ENCODE results near the gene PPA2.
"Not testable (repeated sequence)": the region's sequence is repeated elsewhere in the genome, so short reads cannot be mapped to it uniquely, and the experiment has no call there.

Gene PPA2

DNA sequence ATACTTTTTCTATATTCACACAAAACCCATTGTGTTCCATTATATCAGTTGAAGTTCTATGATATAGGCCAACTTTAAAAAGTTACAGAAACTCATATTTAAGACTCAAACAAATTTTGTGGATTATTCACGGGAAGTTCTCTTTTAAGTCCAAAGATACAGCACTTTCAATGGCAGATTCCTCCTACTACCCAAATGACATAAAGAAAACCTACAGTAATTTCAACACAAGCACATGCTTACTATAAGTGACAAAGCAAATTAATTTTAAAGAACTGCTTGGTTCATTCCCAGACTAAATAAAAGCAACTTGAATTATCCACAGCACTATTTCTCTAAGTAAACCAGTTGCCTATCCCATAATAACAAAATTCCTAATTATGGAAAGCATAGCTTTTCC is 4.1 kb downstream of the PPA2 start:
- TF ChIP-seq, protein P1, sequence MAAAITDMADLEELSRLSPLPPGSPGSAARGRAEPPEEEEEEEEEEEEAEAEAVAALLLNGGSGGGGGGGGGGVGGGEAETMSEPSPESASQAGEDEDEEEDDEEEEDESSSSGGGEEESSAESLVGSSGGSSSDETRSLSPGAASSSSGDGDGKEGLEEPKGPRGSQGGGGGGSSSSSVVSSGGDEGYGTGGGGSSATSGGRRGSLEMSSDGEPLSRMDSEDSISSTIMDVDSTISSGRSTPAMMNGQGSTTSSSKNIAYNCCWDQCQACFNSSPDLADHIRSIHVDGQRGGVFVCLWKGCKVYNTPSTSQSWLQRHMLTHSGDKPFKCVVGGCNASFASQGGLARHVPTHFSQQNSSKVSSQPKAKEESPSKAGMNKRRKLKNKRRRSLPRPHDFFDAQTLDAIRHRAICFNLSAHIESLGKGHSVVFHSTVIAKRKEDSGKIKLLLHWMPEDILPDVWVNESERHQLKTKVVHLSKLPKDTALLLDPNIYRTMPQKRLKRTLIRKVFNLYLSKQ (tag by site-specific recombination; IDR thresholded peaks at IDR 0.05; ENCODE audit: borderline replicate concordance): no peak
- TF ChIP-seq, protein P2, sequence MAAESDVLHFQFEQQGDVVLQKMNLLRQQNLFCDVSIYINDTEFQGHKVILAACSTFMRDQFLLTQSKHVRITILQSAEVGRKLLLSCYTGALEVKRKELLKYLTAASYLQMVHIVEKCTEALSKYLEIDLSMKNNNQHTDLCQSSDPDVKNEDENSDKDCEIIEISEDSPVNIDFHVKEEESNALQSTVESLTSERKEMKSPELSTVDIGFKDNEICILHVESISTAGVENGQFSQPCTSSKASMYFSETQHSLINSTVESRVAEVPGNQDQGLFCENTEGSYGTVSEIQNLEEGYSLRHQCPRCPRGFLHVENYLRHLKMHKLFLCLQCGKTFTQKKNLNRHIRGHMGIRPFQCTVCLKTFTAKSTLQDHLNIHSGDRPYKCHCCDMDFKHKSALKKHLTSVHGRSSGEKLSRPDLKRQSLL (tag by site-specific recombination; IDR thresholded peaks at IDR 0.05): no peak
- TF ChIP-seq ZNF692 (tag by site-specific recombination; IDR thresholded peaks at IDR 0.05) (no peak), ZNF48 (tag by site-specific recombination; IDR thresholded peaks at IDR 0.05) (no peak), ZNF623 (tag by site-specific recombination; IDR thresholded peaks at IDR 0.05) (no peak), SCRT2 (tag by site-specific recombination; IDR thresholded peaks at IDR 0.05) (no peak), KLF7 (tag by site-specific recombination; IDR thresholded peaks at IDR 0.05; ENCODE audit: borderline replicate concordance) (no peak), ZNF341 (tag by site-specific recombination; IDR thresholded peaks at IDR 0.05; ENCODE audit: low read depth) (no peak)
- TF ChIP-seq, protein P3, sequence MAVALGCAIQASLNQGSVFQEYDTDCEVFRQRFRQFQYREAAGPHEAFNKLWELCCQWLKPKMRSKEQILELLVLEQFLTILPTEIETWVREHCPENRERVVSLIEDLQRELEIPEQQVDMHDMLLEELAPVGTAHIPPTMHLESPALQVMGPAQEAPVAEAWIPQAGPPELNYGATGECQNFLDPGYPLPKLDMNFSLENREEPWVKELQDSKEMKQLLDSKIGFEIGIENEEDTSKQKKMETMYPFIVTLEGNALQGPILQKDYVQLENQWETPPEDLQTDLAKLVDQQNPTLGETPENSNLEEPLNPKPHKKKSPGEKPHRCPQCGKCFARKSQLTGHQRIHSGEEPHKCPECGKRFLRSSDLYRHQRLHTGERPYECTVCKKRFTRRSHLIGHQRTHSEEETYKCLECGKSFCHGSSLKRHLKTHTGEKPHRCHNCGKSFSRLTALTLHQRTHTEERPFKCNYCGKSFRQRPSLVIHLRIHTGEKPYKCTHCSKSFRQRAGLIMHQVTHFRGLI (tag by site-specific recombination; IDR thresholded peaks at IDR 0.05): no peak
- TF ChIP-seq, protein P4, sequence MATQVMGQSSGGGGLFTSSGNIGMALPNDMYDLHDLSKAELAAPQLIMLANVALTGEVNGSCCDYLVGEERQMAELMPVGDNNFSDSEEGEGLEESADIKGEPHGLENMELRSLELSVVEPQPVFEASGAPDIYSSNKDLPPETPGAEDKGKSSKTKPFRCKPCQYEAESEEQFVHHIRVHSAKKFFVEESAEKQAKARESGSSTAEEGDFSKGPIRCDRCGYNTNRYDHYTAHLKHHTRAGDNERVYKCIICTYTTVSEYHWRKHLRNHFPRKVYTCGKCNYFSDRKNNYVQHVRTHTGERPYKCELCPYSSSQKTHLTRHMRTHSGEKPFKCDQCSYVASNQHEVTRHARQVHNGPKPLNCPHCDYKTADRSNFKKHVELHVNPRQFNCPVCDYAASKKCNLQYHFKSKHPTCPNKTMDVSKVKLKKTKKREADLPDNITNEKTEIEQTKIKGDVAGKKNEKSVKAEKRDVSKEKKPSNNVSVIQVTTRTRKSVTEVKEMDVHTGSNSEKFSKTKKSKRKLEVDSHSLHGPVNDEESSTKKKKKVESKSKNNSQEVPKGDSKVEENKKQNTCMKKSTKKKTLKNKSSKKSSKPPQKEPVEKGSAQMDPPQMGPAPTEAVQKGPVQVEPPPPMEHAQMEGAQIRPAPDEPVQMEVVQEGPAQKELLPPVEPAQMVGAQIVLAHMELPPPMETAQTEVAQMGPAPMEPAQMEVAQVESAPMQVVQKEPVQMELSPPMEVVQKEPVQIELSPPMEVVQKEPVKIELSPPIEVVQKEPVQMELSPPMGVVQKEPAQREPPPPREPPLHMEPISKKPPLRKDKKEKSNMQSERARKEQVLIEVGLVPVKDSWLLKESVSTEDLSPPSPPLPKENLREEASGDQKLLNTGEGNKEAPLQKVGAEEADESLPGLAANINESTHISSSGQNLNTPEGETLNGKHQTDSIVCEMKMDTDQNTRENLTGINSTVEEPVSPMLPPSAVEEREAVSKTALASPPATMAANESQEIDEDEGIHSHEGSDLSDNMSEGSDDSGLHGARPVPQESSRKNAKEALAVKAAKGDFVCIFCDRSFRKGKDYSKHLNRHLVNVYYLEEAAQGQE (tag by site-specific recombination; IDR thresholded peaks at IDR 0.05): no peak
- H3K4me1 ChIP-seq (ENCODE audit: control insufficient read depth, insufficient read depth, low read length): no peaks in the 10 kb centered on the region
- H3K36me3 ChIP-seq (ENCODE audit: control insufficient read depth in 2 of 2, insufficient read depth in 1 of 2, low read length in 2 of 2): peaks cover 0 to 11% of the 10 kb centered on the region in 2 experiments; a peak in 1 of 3 replicates
- no peak overlapping the region for H3K4me3 ChIP-seq (ENCODE audit: low read depth, low read length)
- no peak overlapping the region for H3K27ac ChIP-seq (ENCODE audit: extremely low read depth, low read depth, low read length)
- ChIA-PET POLR2A (no interaction called here), CTCF (interaction anchor here (0.6 kb wide), 1 partner anchor 87 kb away, joined by 3 read pairs; no protein-coding TSS in a partner anchor)
- H3K9me3 ChIP-seq (ENCODE audit: control insufficient read depth, insufficient read depth, low read depth, low read length): no peaks in the 10 kb centered on the region

GRCh38 chr4:105466580-105466979 is 7.3 kb downstream of the PPA2 start:
- peaks cover 0 to 11% of the 10 kb centered on the region in 2 experiments; a peak in 1 of 3 replicates for H3K36me3 ChIP-seq (ENCODE audit: control insufficient read depth in 2 of 2, insufficient read depth in 1 of 2, low read length in 2 of 2)
- no peak overlapping the region for H3K4me3 ChIP-seq (ENCODE audit: low read depth, low read length)
- CTCF ChIA-PET: no interaction called here
- TF ChIP-seq, protein P4 (tag by site-specific recombination; IDR thresholded peaks at IDR 0.05): no peak
- TF ChIP-seq ZNF404 (tag by site-specific recombination; IDR thresholded peaks at IDR 0.05) (no peak), KLF10 (tag by site-specific recombination; IDR thresholded peaks at IDR 0.05) (no peak), ZBTB48 (tag by site-specific recombination; IDR thresholded peaks at IDR 0.05) (no peak), OSR2 (tag by site-specific recombination; IDR thresholded peaks at IDR 0.05) (no peak), ZBTB8A (tag by site-specific recombination; IDR thresholded peaks at IDR 0.05) (no peak), ZFP69B (tag by site-specific recombination; IDR thresholded peaks at IDR 0.05) (no peak), ZBTB17 (tag by site-specific recombination; IDR thresholded peaks at IDR 0.05) (no peak)
- POLR2A ChIA-PET: no interaction called here
- no peaks in the 10 kb centered on the region for H3K4me1 ChIP-seq (ENCODE audit: control insufficient read depth, insufficient read depth, low read length)
- H3K9me3 ChIP-seq (ENCODE audit: control insufficient read depth, insufficient read depth, low read depth, low read length): no peaks in the 10 kb centered on the region
- H3K27ac ChIP-seq (ENCODE audit: extremely low read depth, low read depth, low read length): no peak overlapping the region

GRCh38 chr4:105464563-105464962 is 9.3 kb downstream of the PPA2 start:
- POLR2A ChIA-PET: interaction anchor here (1.5 kb wide), 1 partner anchor 9 kb away, joined by 3 read pairs; the partner anchor contains the start of gene PPA2
- H3K9me3 ChIP-seq (ENCODE audit: control insufficient read depth, insufficient read depth, low read depth, low read length); H3K4me3 ChIP-seq (ENCODE audit: low read depth, low read length); H3K27ac ChIP-seq (ENCODE audit: extremely low read depth, low read depth, low read length); CTCF ChIA-PET; H3K4me1 ChIP-seq (ENCODE audit: control insufficient read depth, insufficient read depth, low read length): not testable (repeated sequence)
- peaks cover 0 to 11% of the 10 kb centered on the region in 2 experiments; a peak in 1 of 3 replicates for H3K36me3 ChIP-seq (ENCODE audit: control insufficient read depth in 2 of 2, insufficient read depth in 1 of 2, low read length in 2 of 2)
